Measurements from ENCODE around the gene BLZF1. TPM values are rescaled to one million over a fixed set of nuclear protein-coding genes. Genes with fewer than 3 reads are reported as not detected.
"Not testable (repeated sequence)": the region's sequence is repeated elsewhere in the genome, so short reads cannot be mapped to it uniquely, and the experiment has no call there.

Gene BLZF1
- total RNA-seq, 5 donors from 2014 or later (not counting 1 experiment from before 2014, with no cell fraction given): 11.4 to 16.6 (median 15.6) TPM

GRCh38 chr1:169383449-169383848, 15.5 kb downstream of the BLZF1 start:
- H3K27ac ChIP-seq (ENCODE audit: low read length): no peak overlapping the region
- no peaks in the 10 kb centered on the region for H3K9me3 ChIP-seq
- CTCF ChIA-PET: interaction anchor here in 1 of 2 donors (0.6 to 1.1 kb wide), 2 partner anchors 35 to 154 kb away, joined by 4 read pairs; no protein-coding TSS in a partner anchor
- H3K4me3 ChIP-seq (ENCODE audit: control insufficient read depth in 1 of 2, extremely low read depth in 1 of 2, low read length in 1 of 2): no peak overlapping the region
- Mint-ChIP-seq H3K36me3 (peaks cover 42% of the 10 kb centered on the region), H3K4me3 (no peak overlapping the region), H3K4me1 (no peaks in the 10 kb centered on the region), H3K27ac (no peak overlapping the region), H3K9me3 (no peaks in the 10 kb centered on the region), H3K27me3 (no peaks in the 10 kb centered on the region)
- ATAC-seq (replicated peaks in 1 of 4): no peak
- DNase-seq: no peak
- POLR2A ChIA-PET: interaction anchor here in 1 of 2 donors (1.0 kb wide), 1 partner anchor 974 kb away, joined by 3 read pairs; no protein-coding TSS in a partner anchor
- WGBS (ENCODE audit: insufficient coverage): 95% methylated on average over 2 of the region's 4 CpGs
- no peaks in the 10 kb centered on the region for H3K4me1 ChIP-seq (ENCODE audit: control insufficient read depth in 1 of 2, extremely low read depth in 1 of 2, insufficient read depth in 2 of 2, low read length in 2 of 2)
- H3K36me3 ChIP-seq (ENCODE audit: control insufficient read depth in 2 of 2, extremely low read depth in 1 of 2, insufficient read depth in 1 of 2, low read length in 1 of 2): peaks cover 6 to 71% of the 10 kb centered on the region in 2 donors
- H3K27me3 ChIP-seq (replicated peaks in 1 of 2; ENCODE audit: control insufficient read depth in 2 of 2, extremely low read depth in 1 of 2, insufficient read depth in 2 of 2, low read length in 1 of 2): no peaks in the 10 kb centered on the region

GRCh38 chr1:169387399-169387798, 19.4 kb downstream of the BLZF1 start:
- no peak overlapping the region for H3K4me3 ChIP-seq (ENCODE audit: control insufficient read depth in 1 of 2, extremely low read depth in 1 of 2, low read length in 1 of 2)
- peaks cover 42% of the 10 kb centered on the region for H3K36me3 Mint-ChIP-seq
- peaks cover 9 to 64% of the 10 kb centered on the region in 2 donors for H3K36me3 ChIP-seq (ENCODE audit: control insufficient read depth in 2 of 2, extremely low read depth in 1 of 2, insufficient read depth in 1 of 2, low read length in 1 of 2)
- H3K4me3 Mint-ChIP-seq: no peak overlapping the region
- no peaks in the 10 kb centered on the region for H3K27me3 Mint-ChIP-seq
- CTCF ChIA-PET: no interaction called here
- ATAC-seq (replicated peaks in 1 of 4) (no peak), DNase-seq (no peak)
- no peaks in the 10 kb centered on the region for H3K9me3 ChIP-seq
- no peaks in the 10 kb centered on the region for H3K27me3 ChIP-seq (replicated peaks in 1 of 2; ENCODE audit: control insufficient read depth in 2 of 2, extremely low read depth in 1 of 2, insufficient read depth in 2 of 2, low read length in 1 of 2)
- peaks cover 0 to 2% (median 0%) of the 10 kb centered on the region in 3 donors for H3K4me1 Mint-ChIP-seq
- H3K27ac Mint-ChIP-seq: no peak overlapping the region
- H3K4me1 ChIP-seq (ENCODE audit: control insufficient read depth in 1 of 2, extremely low read depth in 1 of 2, insufficient read depth in 2 of 2, low read length in 2 of 2): no peaks in the 10 kb centered on the region
- POLR2A ChIA-PET: no interaction called here
- no peaks in the 10 kb centered on the region for H3K9me3 Mint-ChIP-seq
- no peak overlapping the region for H3K27ac ChIP-seq (ENCODE audit: low read length)

GRCh38 chr1:169390303-169390702, 22.3 kb downstream of the BLZF1 start:
- no peak for ATAC-seq (replicated peaks in 1 of 4)
- no peak overlapping the region for H3K27ac ChIP-seq (ENCODE audit: low read length)

GRCh38 chr1:169392406-169392805, 24.4 kb downstream of the BLZF1 start:
- Mint-ChIP-seq H3K27me3 (no peaks in the 10 kb centered on the region), H3K4me3 (no peak overlapping the region), H3K9me3 (no peaks in the 10 kb centered on the region), H3K36me3 (peaks cover 75% of the 10 kb centered on the region), H3K4me1 (peaks cover 0 to 2% (median 0%) of the 10 kb centered on the region in 3 donors), H3K27ac (no peak overlapping the region)
- POLR2A ChIA-PET: no interaction called here
- Histone ChIP-seq H3K4me1 (ENCODE audit: control insufficient read depth in 1 of 2, extremely low read depth in 1 of 2, insufficient read depth in 2 of 2, low read length in 2 of 2) (no peaks in the 10 kb centered on the region), H3K4me3 (ENCODE audit: control insufficient read depth in 1 of 2, extremely low read depth in 1 of 2, low read length in 1 of 2) (no peak overlapping the region), H3K27me3 (replicated peaks in 1 of 2; ENCODE audit: control insufficient read depth in 2 of 2, extremely low read depth in 1 of 2, insufficient read depth in 2 of 2, low read length in 1 of 2) (no peaks in the 10 kb centered on the region), H3K36me3 (ENCODE audit: control insufficient read depth in 2 of 2, extremely low read depth in 1 of 2, insufficient read depth in 1 of 2, low read length in 1 of 2) (peaks cover 3 to 34% of the 10 kb centered on the region in 2 donors), H3K9me3 (no peaks in the 10 kb centered on the region), H3K27ac (ENCODE audit: low read length) (no peak overlapping the region)
- no CpG with 5 or more reads among the region's 1 CpG for WGBS (ENCODE audit: insufficient coverage)
- CTCF ChIA-PET: no interaction called here
- no peak for DNase-seq
- no peak for ATAC-seq (replicated peaks in 1 of 4)

More at GRCh38 chr1:169390303-169390702, 22.3 kb downstream of the BLZF1 start:
- Mint-ChIP-seq H3K27me3 (no peaks in the 10 kb centered on the region), H3K27ac (no peak overlapping the region), H3K36me3 (peaks cover 64% of the 10 kb centered on the region), H3K4me3 (no peak overlapping the region), H3K9me3 (no peaks in the 10 kb centered on the region), H3K4me1 (peaks cover 0 to 2% (median 0%) of the 10 kb centered on the region in 3 donors)
- peaks cover 3 to 46% of the 10 kb centered on the region in 2 donors for H3K36me3 ChIP-seq (ENCODE audit: control insufficient read depth in 2 of 2, extremely low read depth in 1 of 2, insufficient read depth in 1 of 2, low read length in 1 of 2)
- no peak overlapping the region for H3K4me3 ChIP-seq (ENCODE audit: control insufficient read depth in 1 of 2, extremely low read depth in 1 of 2, low read length in 1 of 2)
- H3K27me3 ChIP-seq (replicated peaks in 1 of 2; ENCODE audit: control insufficient read depth in 2 of 2, extremely low read depth in 1 of 2, insufficient read depth in 2 of 2, low read length in 1 of 2): no peaks in the 10 kb centered on the region
- CTCF ChIA-PET: interaction anchor here in 1 of 2 donors (1.0 kb wide), 1 partner anchor 25 kb away, joined by 3 read pairs; no protein-coding TSS in a partner anchor
- H3K9me3 ChIP-seq: no peaks in the 10 kb centered on the region
- POLR2A ChIA-PET: interaction anchor here in 1 of 2 donors (0.7 kb wide), 1 partner anchor 740 kb away, joined by 3 read pairs; no protein-coding TSS in a partner anchor
- H3K4me1 ChIP-seq (ENCODE audit: control insufficient read depth in 1 of 2, extremely low read depth in 1 of 2, insufficient read depth in 2 of 2, low read length in 2 of 2): no peaks in the 10 kb centered on the region
- DNase-seq: no peak

- WGBS (ENCODE audit: insufficient coverage): no CpG with 5 or more reads among the region's 3 CpGs
- H3K4me1 Mint-ChIP-seq: no peaks in the 10 kb centered on the region
- Histone ChIP-seq H3K27ac (ENCODE audit: low read length) (no peak overlapping the region), H3K27me3 (replicated peaks in 1 of 2; ENCODE audit: control insufficient read depth in 2 of 2, extremely low read depth in 1 of 2, insufficient read depth in 2 of 2, low read length in 1 of 2) (no peaks in the 10 kb centered on the region), H3K36me3 (ENCODE audit: control insufficient read depth in 2 of 2, extremely low read depth in 1 of 2, insufficient read depth in 1 of 2, low read length in 1 of 2) (peaks cover 3 to 17% of the 10 kb centered on the region in 2 donors), H3K4me3 (ENCODE audit: control insufficient read depth in 1 of 2, extremely low read depth in 1 of 2, low read length in 1 of 2) (no peak overlapping the region), H3K4me1 (ENCODE audit: control insufficient read depth in 1 of 2, extremely low read depth in 1 of 2, insufficient read depth in 2 of 2, low read length in 2 of 2) (no peaks in the 10 kb centered on the region), H3K9me3 (no peaks in the 10 kb centered on the region)
- peaks cover 63% of the 10 kb centered on the region for H3K36me3 Mint-ChIP-seq
- H3K9me3 Mint-ChIP-seq: peaks cover 0 to 17% (median 4%) of the 10 kb centered on the region in 3 donors
- no peaks in the 10 kb centered on the region for H3K27me3 Mint-ChIP-seq
- CTCF ChIA-PET: no interaction called here
- POLR2A ChIA-PET: no interaction called here
- DNase-seq (no peak), ATAC-seq (replicated peaks in 1 of 4) (no peak)
- no peak overlapping the region for H3K4me3 Mint-ChIP-seq
- H3K27ac Mint-ChIP-seq: no peak overlapping the region
Measured at GRCh38 chr1:169395955-169396354, 28.0 kb downstream of the BLZF1 start.

- H3K27ac ChIP-seq (ENCODE audit: low read length); DNase-seq; H3K9me3 ChIP-seq; H3K4me3 ChIP-seq (ENCODE audit: control insufficient read depth in 1 of 2, extremely low read depth in 1 of 2, low read length in 1 of 2); H3K27me3 Mint-ChIP-seq; POLR2A ChIA-PET; ATAC-seq (replicated peaks in 1 of 4); H3K36me3 ChIP-seq (ENCODE audit: control insufficient read depth in 2 of 2, extremely low read depth in 1 of 2, insufficient read depth in 1 of 2, low read length in 1 of 2); H3K4me3 Mint-ChIP-seq; H3K4me1 ChIP-seq (ENCODE audit: control insufficient read depth in 1 of 2, extremely low read depth in 1 of 2, insufficient read depth in 2 of 2, low read length in 2 of 2); CTCF ChIA-PET; H3K4me1 Mint-ChIP-seq; H3K27ac Mint-ChIP-seq; H3K27me3 ChIP-seq (replicated peaks in 1 of 2; ENCODE audit: control insufficient read depth in 2 of 2, extremely low read depth in 1 of 2, insufficient read depth in 2 of 2, low read length in 1 of 2): not testable (repeated sequence)
- H3K9me3 Mint-ChIP-seq: peaks cover 29 to 57% (median 38%) of the 10 kb centered on the region in 3 donors
- WGBS (ENCODE audit: insufficient coverage): no CpG with 5 or more reads among the region's 1 CpG
- H3K36me3 Mint-ChIP-seq: peaks cover 16% of the 10 kb centered on the region
Measured at GRCh38 chr1:169402578-169402977, 34.6 kb downstream of the BLZF1 start.

GRCh38 chr1:169408340-169408739, 40.3 kb downstream of the BLZF1 start:
- peaks cover 28 to 64% (median 38%) of the 10 kb centered on the region in 3 donors for H3K9me3 Mint-ChIP-seq
- H3K36me3 ChIP-seq (ENCODE audit: control insufficient read depth in 2 of 2, extremely low read depth in 1 of 2, insufficient read depth in 1 of 2, low read length in 1 of 2); H3K4me3 Mint-ChIP-seq; H3K36me3 Mint-ChIP-seq; H3K27ac ChIP-seq (ENCODE audit: low read length); ATAC-seq (replicated peaks in 1 of 4); DNase-seq; H3K27ac Mint-ChIP-seq; H3K9me3 ChIP-seq; H3K4me1 ChIP-seq (ENCODE audit: control insufficient read depth in 1 of 2, extremely low read depth in 1 of 2, insufficient read depth in 2 of 2, low read length in 2 of 2); H3K4me1 Mint-ChIP-seq; H3K4me3 ChIP-seq (ENCODE audit: control insufficient read depth in 1 of 2, extremely low read depth in 1 of 2, low read length in 1 of 2); CTCF ChIA-PET; H3K27me3 ChIP-seq (replicated peaks in 1 of 2; ENCODE audit: control insufficient read depth in 2 of 2, extremely low read depth in 1 of 2, insufficient read depth in 2 of 2, low read length in 1 of 2); POLR2A ChIA-PET; H3K27me3 Mint-ChIP-seq: not testable (repeated sequence)
- no CpG with 5 or more reads among the region's 5 CpGs for WGBS (ENCODE audit: insufficient coverage)

Measured in T-cell (primary cell).